DMS79 treated with DMSO at 0.1 percent for 48 hours (cell line): ENCODE measurements around the gene EGLN2.
"Not testable (repeated sequence)": the region's sequence is repeated elsewhere in the genome, so short reads cannot be mapped to it uniquely, and the experiment has no call there.

ENCODE experiments used
- DNase-seq: peaks from one replicate; lab custom pipeline; 2025; lab: John Stamatoyannopoulos, UW

Gene EGLN2

DNA sequence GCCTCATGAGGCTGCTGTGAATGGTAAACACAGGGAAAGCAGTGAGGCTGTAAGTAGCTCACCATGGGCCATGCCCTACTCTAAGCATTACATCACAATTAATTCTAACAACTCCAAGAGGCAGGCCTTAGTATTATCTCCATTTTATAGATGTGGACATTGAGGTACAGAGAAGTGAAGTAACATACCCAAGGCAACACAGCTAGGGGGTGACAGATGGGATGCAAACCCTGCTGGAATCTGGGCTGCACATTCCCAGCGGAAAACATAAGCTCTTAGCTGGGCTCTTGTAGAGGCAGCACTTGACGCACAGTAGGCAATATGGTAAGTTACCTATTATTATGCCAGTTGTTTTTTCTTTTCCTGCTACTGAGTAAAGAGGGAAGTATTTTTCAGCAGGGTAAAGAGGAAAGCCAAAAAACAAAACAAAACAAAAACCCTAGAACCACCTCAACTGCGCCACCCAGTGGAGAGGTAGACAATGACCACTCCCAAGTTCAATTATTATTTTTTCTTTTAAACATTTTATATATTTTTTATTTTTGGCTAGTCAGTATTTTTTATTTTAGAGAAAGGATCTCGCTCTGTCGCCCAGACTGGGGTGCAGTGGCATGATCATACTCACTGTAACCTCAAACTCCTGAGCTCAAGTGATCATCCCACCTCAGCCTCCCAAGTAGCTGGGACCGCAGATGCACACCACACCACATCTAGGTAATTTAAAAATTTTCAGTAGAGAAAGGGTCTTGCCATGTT is 20.7 kb downstream of the EGLN2 start:
- DNase-seq = peak; percentile 32

GRCh38 chr19:40822161-40822560 is 23.2 kb downstream of the EGLN2 start:
- DNase-seq = no peak

GRCh38 chr19:40822704-40823553 is 23.9 kb downstream of the EGLN2 start:
- DNase-seq = not testable (repeated sequence)

GRCh38 chr19:40824916-40825315 is 25.9 kb downstream of the EGLN2 start:
- DNase-seq = not testable (repeated sequence)

DNA sequence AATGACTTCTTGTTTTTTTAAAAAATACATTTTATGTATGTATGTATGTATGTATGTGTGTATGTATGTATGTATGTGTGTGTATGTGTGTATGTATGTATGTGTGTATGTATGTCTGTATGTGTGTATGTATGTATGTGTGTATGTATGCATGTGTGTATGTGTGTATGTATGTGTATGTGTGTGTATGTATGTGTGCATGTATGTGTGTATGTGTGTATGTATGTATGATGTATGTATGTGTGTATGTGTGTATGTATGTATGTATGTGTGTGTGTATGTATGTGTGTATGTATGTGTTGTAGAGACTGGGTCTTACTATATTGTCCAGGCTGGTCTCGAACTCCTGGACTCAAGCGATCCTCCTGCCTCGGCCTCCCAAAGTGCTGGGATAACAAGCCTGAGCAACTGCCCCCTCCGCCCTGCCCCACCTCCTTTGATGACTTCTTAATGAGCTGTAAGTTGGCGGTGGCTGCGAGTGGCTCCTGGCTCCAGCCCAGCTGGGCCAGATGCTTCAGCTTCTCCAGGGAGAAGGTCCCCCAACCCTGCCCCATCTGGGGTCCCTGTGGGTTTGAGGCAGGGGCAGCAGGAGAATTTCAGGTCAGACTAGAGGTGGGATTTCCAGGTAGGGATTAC is 26.6 kb downstream of the EGLN2 start:
- not testable (repeated sequence) for DNase-seq

- DNase-seq = not testable (repeated sequence)
These were observed 27.3 kb downstream of the EGLN2 start for GRCh38 chr19:40826312-40826698.

- not testable (repeated sequence) for DNase-seq
These were observed 27.9 kb downstream of the EGLN2 start for GRCh38 chr19:40826699-40827385.

DNA sequence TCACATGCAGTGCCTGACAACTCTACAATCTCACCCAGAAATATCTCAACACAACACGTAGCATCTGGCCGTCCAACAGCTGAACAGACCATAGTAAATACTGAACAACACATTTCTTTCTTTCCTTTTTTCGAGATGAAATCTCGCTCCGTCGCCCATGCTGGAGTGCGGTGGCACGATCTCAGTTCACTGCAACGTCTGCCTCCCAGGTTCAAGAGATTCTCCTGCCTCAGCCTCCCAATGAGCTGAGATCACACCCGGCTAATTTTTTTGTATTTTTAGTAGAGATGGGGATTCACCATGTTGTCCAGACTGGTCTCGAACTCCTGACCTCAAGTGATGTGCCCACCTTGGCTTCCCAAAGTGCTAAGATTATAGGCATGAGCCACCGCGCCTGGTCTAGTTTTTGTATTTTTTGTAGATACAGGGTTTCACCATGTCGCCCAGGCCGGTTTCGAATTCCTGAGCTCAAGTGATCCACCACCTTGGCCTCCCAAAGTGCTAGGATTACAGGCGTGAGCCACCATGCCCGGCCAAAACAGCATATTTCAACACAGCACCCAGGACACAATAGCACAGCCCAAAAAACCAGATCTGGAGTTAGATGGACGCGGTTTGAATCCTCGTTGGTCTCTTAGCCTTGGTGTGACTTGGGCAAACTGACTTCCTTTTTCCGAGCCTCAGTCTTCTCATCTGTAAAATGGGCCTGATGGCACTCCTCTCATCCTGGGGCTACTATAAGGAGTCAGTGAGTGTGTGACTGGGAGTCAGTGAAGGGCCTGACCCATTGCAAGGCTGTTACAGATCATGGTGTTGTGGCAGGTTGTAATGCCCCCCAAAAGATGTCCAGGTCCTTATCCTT is 28.6 kb downstream of the EGLN2 start:
- DNase-seq = no peak

- no peak for DNase-seq
These were observed 30.2 kb downstream of the EGLN2 start for GRCh38 chr19:40829205-40829604.

DNA sequence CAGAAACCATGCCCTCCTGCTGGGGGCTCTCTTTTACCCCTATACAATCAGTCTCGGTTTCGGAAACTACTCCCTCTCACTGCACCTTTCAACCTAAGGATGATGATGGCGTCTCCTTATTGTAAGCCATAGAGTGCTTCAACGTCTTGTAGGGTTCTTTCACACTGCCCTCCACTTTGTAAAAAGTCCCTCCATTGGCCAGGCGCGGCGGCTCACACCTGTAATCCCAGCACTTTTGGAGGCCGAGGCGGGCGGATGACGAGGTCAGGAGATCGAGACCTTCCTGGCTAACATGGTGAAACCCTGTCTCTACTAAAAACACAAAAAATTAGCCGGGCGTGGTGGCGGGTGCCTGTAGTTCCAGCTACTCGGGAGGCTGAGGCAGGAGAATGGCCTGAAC is 31.8 kb downstream of the EGLN2 start:
- not testable (repeated sequence) for DNase-seq

GRCh38 chr19:40831502-40832430 is 32.8 kb downstream of the EGLN2 start:
- peak; percentile 22 for DNase-seq

DNA sequence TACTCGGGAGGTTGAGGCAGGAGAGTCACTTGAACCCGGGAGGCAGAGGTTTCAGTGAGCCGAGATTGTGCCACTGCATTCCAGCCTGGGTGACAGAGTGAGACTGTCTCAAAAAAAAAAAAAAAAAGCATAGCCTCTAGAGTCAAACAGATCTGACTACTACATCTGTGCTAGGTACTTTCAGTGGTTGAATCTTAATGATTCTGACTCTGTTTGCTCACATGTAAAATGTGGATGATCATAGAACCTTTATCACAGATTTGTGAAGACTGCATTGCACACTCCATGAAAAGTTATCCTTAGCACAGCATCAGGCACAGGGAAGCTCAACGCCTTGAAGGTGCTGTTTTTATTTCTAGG is 33.4 kb downstream of the EGLN2 start:
- not testable (repeated sequence) for DNase-seq

DNA sequence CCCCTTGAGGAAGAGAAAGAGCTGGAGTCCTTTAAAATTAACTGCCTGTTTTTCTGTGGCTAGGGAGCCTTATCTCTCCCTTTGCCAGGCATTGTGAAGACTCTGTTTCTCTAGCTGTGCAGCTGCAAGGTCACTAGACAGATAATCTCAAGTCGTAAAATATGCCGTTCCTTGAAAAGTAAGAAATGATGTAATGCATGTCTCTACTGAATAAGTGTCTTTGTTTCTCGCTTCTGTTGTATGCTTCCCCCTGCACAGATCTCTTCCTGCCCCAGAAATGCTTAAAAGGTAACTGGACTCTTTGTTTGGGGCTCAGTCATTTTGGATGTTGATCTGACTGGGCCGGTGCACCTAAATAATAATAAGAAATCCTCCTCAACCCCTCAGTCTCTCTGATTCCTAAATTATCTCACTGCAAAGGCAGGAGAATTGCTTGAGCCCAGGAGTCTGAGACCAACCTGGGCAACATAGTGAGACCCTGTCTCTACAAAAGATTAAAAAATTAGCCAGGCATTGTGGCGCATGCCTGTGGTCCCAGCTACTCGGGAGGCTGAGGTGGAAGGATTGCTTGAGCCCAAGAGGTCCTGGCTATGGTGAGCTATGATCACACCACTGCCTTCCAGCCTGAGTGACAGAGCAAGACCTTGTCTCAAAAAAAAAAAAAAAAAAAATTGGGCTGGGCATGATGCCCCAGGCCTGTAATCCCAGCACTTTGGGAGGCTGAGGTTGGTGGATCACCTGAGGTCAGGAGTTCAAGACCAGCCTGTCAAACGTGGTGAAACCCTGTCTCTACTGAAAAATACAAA is 34.9 kb downstream of the EGLN2 start:
- not testable (repeated sequence) for DNase-seq

- DNase-seq = no peak
These were observed 37.9 kb downstream of the EGLN2 start for GRCh38 chr19:40836754-40837429.

- not testable (repeated sequence) for DNase-seq
These were observed 39.5 kb downstream of the EGLN2 start for GRCh38 chr19:40838477-40838876.

DNA sequence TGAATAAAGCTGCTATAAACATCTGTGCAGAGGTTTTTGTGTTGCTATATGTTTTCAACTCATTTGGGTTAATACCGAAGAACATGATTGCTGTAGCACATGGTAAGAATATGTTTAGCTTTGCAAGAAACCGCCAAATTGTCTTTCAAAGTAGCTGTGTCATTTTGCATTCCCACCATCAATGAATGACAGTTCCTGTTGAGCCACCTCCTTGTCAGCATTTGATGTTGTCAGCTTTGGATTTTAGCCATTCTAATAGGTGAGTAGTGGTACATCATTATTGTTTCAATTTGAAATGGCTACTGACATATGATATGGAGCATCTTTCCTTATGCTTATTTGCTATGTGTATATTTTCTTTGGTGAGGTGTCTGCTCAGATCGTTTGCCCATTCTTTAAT is 43.0 kb downstream of the EGLN2 start:
- DNase-seq = not testable (repeated sequence)

DNA sequence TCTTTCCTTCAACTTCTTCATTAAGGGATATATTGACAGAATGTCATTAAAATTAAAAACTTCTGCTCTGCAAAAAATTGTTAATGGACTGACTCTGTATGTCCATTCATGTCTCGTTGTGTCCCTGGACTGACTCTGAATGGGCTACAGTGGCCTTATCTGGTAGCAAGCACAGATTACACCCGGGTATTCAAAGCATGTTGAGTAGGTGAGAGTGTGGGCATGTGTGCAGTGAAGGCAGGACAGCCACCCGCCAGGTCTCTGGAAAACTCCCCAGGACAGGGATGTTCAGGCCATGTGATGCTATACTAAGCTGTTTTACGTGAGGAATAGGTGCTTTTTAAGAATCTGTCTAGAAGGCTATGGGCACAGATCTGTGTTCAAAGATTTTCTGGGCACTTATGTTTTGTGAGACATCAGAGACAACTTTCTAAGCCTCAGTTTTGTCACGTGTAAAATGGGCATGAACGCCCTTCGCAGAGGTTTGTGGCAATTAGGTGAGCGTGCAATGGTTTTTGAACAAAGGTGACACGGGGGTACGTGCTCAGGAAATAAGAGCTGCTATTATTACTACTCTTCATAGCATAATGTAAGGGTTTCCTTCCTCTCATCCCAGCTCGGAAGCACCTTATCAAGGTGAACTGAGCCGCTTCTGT is 44.1 kb downstream of the EGLN2 start:
- DNase-seq = not testable (repeated sequence)

DNA sequence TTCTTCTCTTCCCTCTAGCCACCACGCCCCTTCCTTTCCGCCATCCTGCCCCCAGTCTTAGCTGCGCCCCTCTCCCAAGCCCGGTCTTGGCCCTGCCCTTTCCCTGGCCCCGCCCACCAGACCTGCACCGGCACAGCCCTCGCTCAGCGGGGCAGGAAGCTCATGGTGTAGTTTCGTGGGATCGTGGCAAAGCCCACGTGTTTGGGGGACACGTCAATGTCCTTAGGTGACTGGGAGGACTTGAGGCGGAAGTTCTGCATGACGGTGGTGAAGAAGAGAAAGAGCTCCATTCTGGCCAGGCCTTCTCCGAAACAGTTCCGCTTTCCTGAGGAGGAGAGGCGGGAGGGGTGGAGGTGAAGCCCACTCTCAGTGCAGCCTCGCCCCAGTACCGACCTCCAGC is 44.7 kb downstream of the EGLN2 start:
- DNase-seq = not testable (repeated sequence)
